CD8-positive, alpha-beta memory T cell (primary cell): ENCODE data around the gene BRWD1. TPM values are rescaled to one million over a fixed set of nuclear protein-coding genes. Genes with fewer than 3 reads are reported as not detected.

Source experiments
- CTCF ChIA-PET: fragments of 350-600 bp; sonication (Branson Sonifier 250); formaldehyde crosslinking; loops from one replicate; lab custom pipeline; 2021; ENCODE audit warnings: antibody characterized with exemption; lab: Charles Lee
- POLR2A ChIA-PET: fragments of 350-600 bp; sonication (Branson Sonifier 250); formaldehyde crosslinking; loops from one replicate; lab custom pipeline; 2021; ENCODE audit warnings: antibody characterized with exemption; lab: Charles Lee
- DNase-seq, 5 donors: peaks; one replicate each; pipeline versions ENCODE4 v3.0.0 to v3.0.0-alpha.2; 2020 to 2022; ENCODE audit warnings: mixed read lengths in 1 of 5
- H3K27ac ChIP-seq: one replicate; pipeline ENCODE4 v1.7.0; 2013; ENCODE audit warnings: low read depth, mild to moderate bottlenecking, low read length, moderate library complexity
- H3K27me3 ChIP-seq: 2 replicates; pipeline ENCODE4 v1.7.0; 2013; ENCODE audit warnings: low read length, mild to moderate bottlenecking; ENCODE audit not compliant: insufficient read depth, poor library complexity, severe bottlenecking
- H3K36me3 ChIP-seq: 2 replicates; pipeline ENCODE4 v1.7.0; 2013; ENCODE audit warnings: mild to moderate bottlenecking, low read length, moderate library complexity; ENCODE audit not compliant: insufficient read depth
- H3K4me1 ChIP-seq: 2 replicates; pipeline ENCODE4 v1.7.0; 2013; ENCODE audit warnings: mild to moderate bottlenecking, low read length, moderate library complexity; ENCODE audit not compliant: insufficient read depth
- H3K4me3 ChIP-seq: 2 replicates; pipeline ENCODE4 v1.7.0; 2013; ENCODE audit warnings: mild to moderate bottlenecking, low read length
- H3K9me3 ChIP-seq: 2 replicates; pipeline ENCODE4 v1.7.0; 2013; ENCODE audit warnings: mild to moderate bottlenecking, low read length
- H3K27ac Mint-ChIP-seq, 8 donors: one replicate each; pipeline ENCODE4 v1.8.0; 2020 to 2021; ENCODE audit warnings: mixed read lengths in 8 of 8, mild to moderate bottlenecking in 6 of 8, inconsistent platforms in 3 of 8, moderate library complexity in 3 of 8
- H3K27me3 Mint-ChIP-seq, 2 donors: one replicate each; pipeline ENCODE4 v1.8.0; 2020 to 2021; ENCODE audit warnings: mixed read lengths in 2 of 2, mild to moderate bottlenecking in 1 of 2, moderate library complexity in 1 of 2
- H3K36me3 Mint-ChIP-seq, 3 donors: one replicate each; pipeline ENCODE4 v1.8.0; 2020 to 2021; ENCODE audit warnings: mixed read lengths in 3 of 3, inconsistent platforms in 1 of 3, mild to moderate bottlenecking in 1 of 3
- H3K4me1 Mint-ChIP-seq, 3 donors: one replicate each; pipeline ENCODE4 v1.8.0; 2020 to 2021; ENCODE audit warnings: mixed read lengths in 3 of 3, inconsistent platforms in 1 of 3, mild to moderate bottlenecking in 1 of 3
- H3K4me3 Mint-ChIP-seq, 7 donors: one replicate each; pipeline ENCODE4 v1.8.0; 2020 to 2021; ENCODE audit warnings: mixed read lengths in 7 of 7, mild to moderate bottlenecking in 6 of 7, moderate library complexity in 4 of 7, inconsistent platforms in 2 of 7
- H3K9me3 Mint-ChIP-seq, 5 donors: one replicate each; pipeline ENCODE4 v1.8.0; 2020 to 2022; ENCODE audit warnings: mixed read lengths in 5 of 5, mild to moderate bottlenecking in 3 of 5, moderate library complexity in 2 of 5, inconsistent platforms in 1 of 5
- polyA plus RNA-seq: library from polyadenylated mRNA; unstranded; fragments of 300-500 nt; fragmentation: Illumina TruSeq; gene quantifications from one replicate; pipeline ENCODE4 v1.2.3, GENCODE V29; 2021
- total RNA-seq, 2 experiments: library from RNA; stranded (reverse); gene quantifications; one replicate each; pipeline ENCODE4 v1.2.3, GENCODE V29; 2021

Gene BRWD1
- total RNA-seq (10 to 100 TPM; 23.5 to 25.8 TPM), polyA plus RNA-seq (37.3 TPM)

DNA sequence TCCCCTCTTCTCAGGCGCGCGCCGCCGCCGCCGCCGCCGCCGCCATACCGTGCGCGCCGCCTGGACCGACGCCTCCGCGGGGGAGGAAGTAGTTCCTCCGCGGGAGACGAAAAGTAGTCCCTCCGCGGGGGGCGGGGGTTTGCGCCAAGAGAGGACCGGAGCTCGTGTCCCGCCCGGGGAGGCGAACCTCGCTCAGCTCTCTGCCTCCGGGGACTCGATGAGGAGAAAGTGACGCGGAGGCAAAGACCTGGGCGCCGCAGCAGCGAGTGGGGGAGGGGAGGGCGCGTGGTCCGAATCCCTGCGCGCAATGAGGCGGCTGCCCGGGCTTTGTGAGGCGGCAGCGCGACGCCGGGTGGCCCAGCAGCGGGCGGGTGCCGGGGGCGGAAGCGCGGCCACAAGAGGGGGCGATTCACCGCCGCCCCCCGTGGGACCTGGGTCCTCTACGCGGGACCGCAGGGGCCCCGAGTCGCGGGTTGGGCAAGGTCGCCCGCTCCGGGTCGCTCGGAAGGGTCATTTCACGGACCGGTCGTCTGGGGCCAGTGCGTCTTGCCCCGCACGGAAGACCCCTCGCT is at the start of gene BRWD1:
TSS of gene BRWD1 (minus strand) at position 62 of the 572 bp plus-strand sequence. CDS start 141 bp downstream, outside the sequence.
- Mint-ChIP-seq H3K4me1 (peaks cover 32 to 49% (median 45%) of the 10 kb centered on the region in 3 donors), H3K27ac (peak within 1 kb of the TSS; percentile 87 to 98 (median 94)), H3K36me3 (peaks cover 0 to 35% (median 4%) of the 10 kb centered on the region in 3 donors), H3K4me3 (peak within 1 kb of the TSS; percentile 85 to 98 (median 92)), H3K27me3 (peaks cover 0 to 5% of the 10 kb centered on the region in 2 donors), H3K9me3 (peaks cover 0 to 2% (median 0%) of the 10 kb centered on the region in 5 donors)
- Histone ChIP-seq H3K27me3 (no peaks in the 10 kb centered on the region), H3K36me3 (peaks cover 12% of the 10 kb centered on the region), H3K9me3 (no peaks in the 10 kb centered on the region), H3K4me1 (peaks cover 19% of the 10 kb centered on the region), H3K4me3 (peak within 1 kb of the TSS; percentile 71), H3K27ac (peak within 1 kb of the TSS; percentile 78)
- DNase-seq = peak; percentile 70 to 87 (median 83)
- ChIA-PET CTCF (interaction anchor here (1.0 to 3.8 kb wide), 3 partner anchors 34 to 76 kb away, joined by 3 to 30 read pairs (median 11); partner anchors contain the start of gene HMGN1), POLR2A (interaction anchor here (0.7 to 5.0 kb wide), 7 partner anchors 16 to 1750 kb away, joined by 4 to 88 read pairs (median 7); partner anchors contain the start of genes HMGN1 and PSMG1)

DNA sequence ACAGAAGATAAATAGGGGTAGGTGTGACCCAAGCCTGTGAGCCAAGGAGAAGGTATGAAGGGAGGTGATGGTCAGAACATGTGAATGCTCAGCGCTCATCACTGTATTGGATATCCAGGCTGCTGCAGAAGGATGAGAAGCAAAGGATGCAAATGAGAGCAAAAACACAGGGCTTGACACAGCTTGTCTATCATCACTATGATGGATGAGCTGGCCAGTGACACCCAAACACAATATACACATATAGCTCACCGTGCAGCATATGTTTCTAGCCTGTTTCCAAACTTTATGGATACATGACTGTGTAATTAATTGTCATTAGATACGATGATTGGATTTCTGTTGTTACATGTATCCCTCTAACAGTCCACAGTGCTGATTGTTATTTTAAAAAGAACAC is 49.3 kb upstream of the BRWD1 start:
- peaks cover 10 to 12% of the 10 kb centered on the region in 2 donors for H3K27me3 Mint-ChIP-seq
- no peaks in the 10 kb centered on the region for H3K4me1 ChIP-seq
- ChIA-PET POLR2A (no interaction called here), CTCF (interaction anchor here (1.0 to 1.1 kb wide), 2 partner anchors 25 to 90 kb away, joined by 3 to 4 read pairs; no protein-coding TSS in a partner anchor)
- H3K27ac Mint-ChIP-seq = no peak overlapping the region
- no peaks in the 10 kb centered on the region for H3K36me3 ChIP-seq
- H3K27ac ChIP-seq = no peak overlapping the region
- H3K4me3 ChIP-seq = no peak overlapping the region
- no peaks in the 10 kb centered on the region for H3K36me3 Mint-ChIP-seq
- H3K9me3 ChIP-seq = no peaks in the 10 kb centered on the region
- no peak overlapping the region for H3K4me3 Mint-ChIP-seq
- H3K9me3 Mint-ChIP-seq = no peaks in the 10 kb centered on the region
- no peaks in the 10 kb centered on the region for H3K27me3 ChIP-seq
- H3K4me1 Mint-ChIP-seq = no peaks in the 10 kb centered on the region
- DNase-seq = no peak

DNA sequence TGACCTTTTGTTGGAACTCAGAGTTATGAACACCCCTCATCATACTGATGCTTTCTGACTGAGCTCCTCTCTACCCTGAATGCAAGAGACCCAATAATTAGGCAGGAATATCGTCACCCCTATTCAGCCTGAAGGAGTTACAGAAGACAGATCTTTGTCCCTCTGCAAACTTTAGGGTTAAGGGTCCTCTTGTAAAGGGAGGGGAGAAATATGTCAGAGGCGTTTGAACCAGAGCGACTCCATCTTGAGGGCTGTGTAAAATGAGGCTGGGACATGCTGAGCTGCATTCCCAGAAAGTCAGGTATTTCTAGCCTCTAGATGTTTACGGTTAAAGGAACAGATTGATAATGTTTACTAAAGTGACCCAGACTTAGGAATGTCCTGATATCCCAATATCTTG is 46.0 kb upstream of the BRWD1 start:
- Histone ChIP-seq H3K4me1 (no peaks in the 10 kb centered on the region), H3K27me3 (no peaks in the 10 kb centered on the region), H3K9me3 (no peaks in the 10 kb centered on the region), H3K4me3 (no peak overlapping the region), H3K36me3 (no peaks in the 10 kb centered on the region), H3K27ac (no peak overlapping the region)
- CTCF ChIA-PET = no interaction called here
- DNase-seq = no peak
- Mint-ChIP-seq H3K4me3 (no peak overlapping the region), H3K4me1 (no peaks in the 10 kb centered on the region), H3K36me3 (no peaks in the 10 kb centered on the region), H3K27me3 (peaks cover 10 to 11% of the 10 kb centered on the region in 2 donors), H3K27ac (peak overlapping the region in 1 of 8 donors; percentile 41), H3K9me3 (no peaks in the 10 kb centered on the region)
- POLR2A ChIA-PET = no interaction called here

DNA sequence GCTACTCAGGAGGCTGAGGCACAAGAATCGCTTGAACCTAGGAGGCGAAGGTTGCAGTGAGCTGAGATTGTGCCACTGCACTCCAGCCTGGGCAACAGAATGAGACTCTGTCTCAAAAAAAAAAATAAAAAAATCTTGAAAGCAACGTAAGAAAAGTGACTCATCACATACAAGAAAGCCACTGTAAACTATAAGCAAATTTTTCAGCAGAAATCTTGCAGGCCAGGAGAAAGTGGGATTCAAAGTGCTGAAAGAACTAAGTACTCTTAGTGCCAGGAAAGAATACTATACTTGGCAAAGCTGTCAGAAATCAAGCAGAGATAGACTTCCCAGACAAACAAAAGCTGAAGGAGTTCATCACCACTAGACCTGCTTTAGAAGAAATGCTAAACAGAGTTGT is 39.9 kb upstream of the BRWD1 start:
- Mint-ChIP-seq H3K9me3 (peaks cover 0 to 2% (median 0%) of the 10 kb centered on the region in 5 donors), H3K27ac (no peak overlapping the region), H3K4me3 (no peak overlapping the region), H3K27me3 (peaks cover 8 to 12% of the 10 kb centered on the region in 2 donors), H3K36me3 (peaks cover 0 to 6% (median 0%) of the 10 kb centered on the region in 3 donors), H3K4me1 (peaks cover 0 to 10% (median 6%) of the 10 kb centered on the region in 3 donors)
- DNase-seq = no peak
- no peak overlapping the region for H3K4me3 ChIP-seq
- CTCF ChIA-PET = no interaction called here
- POLR2A ChIA-PET = no interaction called here
- no peaks in the 10 kb centered on the region for H3K9me3 ChIP-seq
- H3K36me3 ChIP-seq = no peaks in the 10 kb centered on the region
- H3K27ac ChIP-seq = no peak overlapping the region
- no peaks in the 10 kb centered on the region for H3K27me3 ChIP-seq
- H3K4me1 ChIP-seq = peaks cover 9% of the 10 kb centered on the region

DNA sequence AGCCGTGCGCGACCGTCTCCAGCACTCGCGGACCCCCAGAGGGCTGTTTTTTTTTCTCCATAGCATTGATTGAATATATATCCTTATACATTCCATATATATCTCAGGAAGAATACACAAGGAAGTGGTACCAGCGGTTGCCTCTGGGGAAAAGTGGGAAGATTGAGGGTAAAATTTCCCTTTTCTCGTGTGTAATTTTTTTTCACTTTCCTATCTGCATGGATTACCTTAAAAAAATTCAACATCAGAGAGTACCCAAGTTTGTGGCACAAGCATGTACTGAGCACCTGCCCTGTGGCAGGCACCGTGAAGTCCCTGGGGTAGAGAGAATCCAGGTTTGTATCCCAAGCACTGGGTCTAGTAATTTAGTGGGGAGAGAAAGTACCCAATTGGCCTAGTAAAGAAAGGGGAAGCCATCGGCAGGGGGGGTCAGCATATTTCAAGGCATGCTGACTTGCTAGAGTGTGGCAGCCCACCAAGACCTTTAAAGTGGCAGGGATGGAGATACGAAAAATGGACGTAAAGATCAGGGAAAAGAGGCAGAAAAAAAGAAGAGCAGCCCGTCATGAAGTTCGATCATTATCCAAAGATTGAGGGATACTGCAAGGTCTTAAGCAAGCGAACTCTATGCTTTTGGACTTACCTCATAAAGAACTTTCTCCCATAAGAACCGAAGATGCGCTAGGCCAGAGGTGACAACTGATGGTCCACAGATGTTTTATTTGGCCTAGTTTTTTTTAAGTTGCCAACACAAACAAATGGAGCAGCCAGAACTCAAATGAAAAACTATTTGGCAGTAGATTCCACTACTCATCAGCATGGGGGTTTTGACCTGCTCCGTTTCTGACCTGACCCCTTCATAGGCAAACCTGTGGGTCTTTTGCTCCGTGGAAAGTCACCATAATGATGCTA is 36.9 kb upstream of the BRWD1 start:
- H3K4me3 Mint-ChIP-seq = peak overlapping the region; percentile 93 to 99 (median 95)
- H3K27ac ChIP-seq = peak overlapping the region; percentile 92
- H3K36me3 ChIP-seq = peaks cover 10% of the 10 kb centered on the region
- peak overlapping the region; percentile 97 for H3K4me3 ChIP-seq
- H3K27me3 ChIP-seq = no peaks in the 10 kb centered on the region
- peaks cover 7 to 9% of the 10 kb centered on the region in 2 donors for H3K27me3 Mint-ChIP-seq
- H3K9me3 ChIP-seq = no peaks in the 10 kb centered on the region
- peak overlapping the region; percentile 97 to 99 (median 98) for H3K27ac Mint-ChIP-seq
- H3K36me3 Mint-ChIP-seq = peaks cover 0 to 31% (median 6%) of the 10 kb centered on the region in 3 donors
- H3K9me3 Mint-ChIP-seq = peaks cover 0 to 2% (median 0%) of the 10 kb centered on the region in 5 donors
- DNase-seq = no peak
- POLR2A ChIA-PET = interaction anchor here (1.0 to 5.2 kb wide), 3 partner anchors 30 to 167 kb away, joined by 4 to 88 read pairs (median 8); partner anchors contain the start of genes BRWD1 and PSMG1
- CTCF ChIA-PET = interaction anchor here (1.1 to 5.0 kb wide), 4 partner anchors 26 to 64 kb away, joined by 3 to 30 read pairs (median 4); partner anchors contain the start of gene BRWD1
- H3K4me1 ChIP-seq = peaks cover 31% of the 10 kb centered on the region
- peaks cover 27 to 34% (median 32%) of the 10 kb centered on the region in 3 donors for H3K4me1 Mint-ChIP-seq

DNA sequence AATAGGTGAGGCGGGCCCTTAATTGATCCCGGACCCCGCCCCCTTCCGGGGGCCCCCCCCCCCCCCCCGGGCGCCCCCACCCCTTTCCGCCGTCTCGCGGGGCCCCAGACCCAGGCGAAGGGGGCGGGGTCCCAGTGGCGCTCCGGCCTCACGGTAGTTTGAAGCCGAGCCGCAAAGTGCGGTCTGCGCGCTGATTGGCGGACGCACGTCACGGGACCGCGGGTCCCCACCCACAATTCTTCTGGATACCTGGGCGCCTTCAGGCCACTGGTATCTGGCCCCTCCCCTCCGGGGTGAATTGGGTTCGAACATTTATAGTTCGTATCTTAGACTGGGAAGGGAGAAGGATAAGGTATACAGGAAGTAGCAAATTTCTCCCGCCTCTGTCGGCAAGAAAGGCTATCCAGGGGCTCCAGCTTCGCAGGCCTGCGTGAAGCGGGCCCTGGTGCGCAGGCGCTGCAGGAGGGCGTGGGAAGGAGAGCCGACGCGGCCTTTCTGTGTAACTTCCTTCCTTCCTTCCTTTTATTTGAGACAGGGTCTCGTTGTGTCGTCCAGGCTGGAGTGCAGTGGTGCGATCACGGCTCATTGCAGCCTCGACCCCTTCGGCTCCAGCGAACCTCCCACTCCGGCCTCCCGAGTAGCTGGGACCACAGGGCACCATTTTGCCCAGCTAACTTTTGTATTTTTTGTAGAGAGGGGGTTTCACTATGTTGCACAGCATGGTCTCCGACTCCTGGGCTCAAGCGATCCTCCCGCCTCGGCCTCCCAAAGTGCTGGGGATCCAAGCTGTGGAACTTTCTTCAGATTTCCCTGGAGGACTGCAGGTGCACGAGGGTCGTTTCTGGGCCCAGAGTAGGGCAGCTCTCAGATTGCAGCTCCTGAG is 36.0 kb upstream of the BRWD1 start:
- Mint-ChIP-seq H3K27ac (peak overlapping the region; percentile 97 to 99 (median 98)), H3K36me3 (peaks cover 0 to 38% (median 8%) of the 10 kb centered on the region in 3 donors), H3K27me3 (peaks cover 3 to 6% of the 10 kb centered on the region in 2 donors), H3K9me3 (peaks cover 0 to 2% (median 0%) of the 10 kb centered on the region in 5 donors), H3K4me1 (peaks cover 36 to 43% (median 36%) of the 10 kb centered on the region in 3 donors), H3K4me3 (peak overlapping the region; percentile 93 to 99 (median 95))
- CTCF ChIA-PET = interaction anchor here (1.1 to 5.0 kb wide), 4 partner anchors 27 to 63 kb away, joined by 3 to 30 read pairs (median 4); partner anchors contain the start of gene BRWD1
- peaks cover 32% of the 10 kb centered on the region for H3K4me1 ChIP-seq
- peak overlapping the region; percentile 92 for H3K27ac ChIP-seq
- no peaks in the 10 kb centered on the region for H3K9me3 ChIP-seq
- H3K4me3 ChIP-seq = peak overlapping the region; percentile 97
- DNase-seq = peak; percentile 94 to 97 (median 96)
- no peaks in the 10 kb centered on the region for H3K27me3 ChIP-seq
- POLR2A ChIA-PET = interaction anchor here (0.6 to 5.2 kb wide), 5 partner anchors 20 to 166 kb away, joined by 3 to 88 read pairs (median 8); partner anchors contain the start of genes BRWD1 and PSMG1
- H3K36me3 ChIP-seq = peaks cover 10% of the 10 kb centered on the region
